Measurements from ENCODE around the gene DNAJC19. TPM values are rescaled to one million over a fixed set of nuclear protein-coding genes. Genes with fewer than 3 reads are reported as not detected.

DNAJC19 gene
- polyA plus RNA-seq, 1 donor, result 48.8 TPM

- no CpG with 5 or more reads among the region's 6 CpGs for WGBS (ENCODE audit: insufficient coverage, low lambda C conversion rate)
- Histone ChIP-seq H3K27me3 (ENCODE audit: control insufficient read depth, insufficient read depth, low read length) (no peaks in the 10 kb centered on the region), H3K9me3 (ENCODE audit: control insufficient read depth, low read depth, low read length) (no peaks in the 10 kb centered on the region), H3K4me3 (ENCODE audit: low read length) (no peak overlapping the region), H3K36me3 (ENCODE audit: control insufficient read depth, insufficient read depth, low read length) (peaks cover 31% of the 10 kb centered on the region), H3K4me1 (ENCODE audit: control insufficient read depth, insufficient read depth, low read length) (no peaks in the 10 kb centered on the region), H3K27ac (ENCODE audit: low read length) (no peak overlapping the region)
- no peak for DNase-seq
Measured at GRCh38 chr3:180974286-180974685, 15.2 kb downstream of the DNAJC19 start.

DNA sequence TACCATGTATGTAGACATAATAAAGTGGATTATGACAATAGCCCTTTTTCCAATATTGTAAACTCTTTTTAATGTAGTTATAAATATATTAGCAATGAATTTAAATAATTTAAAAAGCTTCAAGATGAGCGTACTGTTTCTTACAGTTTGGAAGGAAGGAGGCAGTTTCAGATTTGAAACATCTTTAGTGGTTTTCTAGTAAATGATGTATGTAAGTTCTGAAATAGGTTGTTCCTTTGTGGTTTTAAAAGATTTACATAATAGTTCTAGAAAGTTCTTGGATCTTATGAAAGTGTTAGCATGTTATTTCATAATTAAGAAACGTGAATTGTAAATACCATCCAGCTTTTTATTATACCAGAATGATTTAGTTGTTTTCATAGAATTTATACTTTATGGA lies 16.0 kb downstream of the DNAJC19 start:
- peaks cover 37% of the 10 kb centered on the region for H3K36me3 ChIP-seq (ENCODE audit: control insufficient read depth, insufficient read depth, low read length)
- no peaks in the 10 kb centered on the region for H3K27me3 ChIP-seq (ENCODE audit: control insufficient read depth, insufficient read depth, low read length)
- DNase-seq, result no peak
- no peak overlapping the region for H3K27ac ChIP-seq (ENCODE audit: low read length)
- 100% methylated on average over 2 of the region's 2 CpGs for WGBS (ENCODE audit: insufficient coverage, low lambda C conversion rate)
- H3K4me1 ChIP-seq (ENCODE audit: control insufficient read depth, insufficient read depth, low read length), result no peaks in the 10 kb centered on the region
- H3K4me3 ChIP-seq (ENCODE audit: low read length), result no peak overlapping the region
- H3K9me3 ChIP-seq (ENCODE audit: control insufficient read depth, low read depth, low read length), result no peaks in the 10 kb centered on the region

DNA sequence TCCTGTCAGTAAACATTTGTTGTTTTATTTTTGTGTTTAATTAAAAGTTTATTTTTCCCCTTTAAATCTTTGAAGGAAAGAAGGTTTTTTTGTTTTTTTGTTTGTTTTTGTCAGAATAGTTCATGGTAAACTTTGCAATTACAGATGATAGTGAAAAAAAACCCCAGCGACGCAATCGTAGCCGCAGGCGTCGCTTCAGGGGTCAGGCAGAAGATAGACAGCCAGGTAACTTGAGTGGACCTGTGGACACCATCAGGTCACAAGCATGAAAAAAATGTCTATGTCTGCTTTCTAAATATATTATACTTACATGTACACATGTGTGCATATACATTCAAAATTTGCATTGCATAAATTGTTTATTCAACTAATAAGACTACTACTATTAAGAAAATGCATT lies 18.6 kb downstream of the DNAJC19 start:
- Histone ChIP-seq H3K36me3 (ENCODE audit: control insufficient read depth, insufficient read depth, low read length) (peaks cover 42% of the 10 kb centered on the region), H3K4me1 (ENCODE audit: control insufficient read depth, insufficient read depth, low read length) (no peaks in the 10 kb centered on the region), H3K27me3 (ENCODE audit: control insufficient read depth, insufficient read depth, low read length) (no peaks in the 10 kb centered on the region), H3K9me3 (ENCODE audit: control insufficient read depth, low read depth, low read length) (no peaks in the 10 kb centered on the region), H3K4me3 (ENCODE audit: low read length) (no peak overlapping the region), H3K27ac (ENCODE audit: low read length) (no peak overlapping the region)
- WGBS (ENCODE audit: insufficient coverage, low lambda C conversion rate), result no CpG with 5 or more reads among the region's 6 CpGs
- no peak for DNase-seq

DNA sequence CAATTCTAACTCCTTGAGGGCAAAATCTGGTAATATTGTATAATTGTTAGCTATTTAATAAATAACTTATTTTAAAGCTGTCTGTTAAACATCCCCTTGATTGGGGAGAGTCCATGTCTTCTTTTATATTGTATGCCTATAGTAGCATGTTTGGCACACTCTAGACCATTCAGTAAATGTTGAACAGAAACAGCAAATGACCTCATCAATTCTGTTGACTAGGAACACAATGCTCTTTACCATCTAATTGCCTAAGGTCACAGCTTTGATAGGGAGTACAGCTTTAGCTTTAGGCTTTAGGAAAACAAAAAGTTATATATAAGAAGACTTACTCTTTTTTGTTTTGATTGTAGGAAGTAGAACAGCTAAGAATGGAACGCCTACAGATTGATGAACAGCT lies 27.0 kb downstream of the DNAJC19 start:
- H3K4me1 ChIP-seq (ENCODE audit: control insufficient read depth, insufficient read depth, low read length), result no peaks in the 10 kb centered on the region
- no CpG with 5 or more reads among the region's 1 CpG for WGBS (ENCODE audit: insufficient coverage, low lambda C conversion rate)
- DNase-seq, result no peak
- H3K27ac ChIP-seq (ENCODE audit: low read length), result no peak overlapping the region
- no peaks in the 10 kb centered on the region for H3K27me3 ChIP-seq (ENCODE audit: control insufficient read depth, insufficient read depth, low read length)
- no peak overlapping the region for H3K4me3 ChIP-seq (ENCODE audit: low read length)
- H3K9me3 ChIP-seq (ENCODE audit: control insufficient read depth, low read depth, low read length), result no peaks in the 10 kb centered on the region
- peaks cover 47% of the 10 kb centered on the region for H3K36me3 ChIP-seq (ENCODE audit: control insufficient read depth, insufficient read depth, low read length)

- Histone ChIP-seq H3K27ac (ENCODE audit: low read length) (no peak overlapping the region), H3K9me3 (ENCODE audit: control insufficient read depth, low read depth, low read length) (no peaks in the 10 kb centered on the region), H3K36me3 (ENCODE audit: control insufficient read depth, insufficient read depth, low read length) (peaks cover 51% of the 10 kb centered on the region), H3K4me3 (ENCODE audit: low read length) (no peak overlapping the region), H3K27me3 (ENCODE audit: control insufficient read depth, insufficient read depth, low read length) (no peaks in the 10 kb centered on the region), H3K4me1 (ENCODE audit: control insufficient read depth, insufficient read depth, low read length) (no peaks in the 10 kb centered on the region)
- WGBS (ENCODE audit: insufficient coverage, low lambda C conversion rate), result 71% methylated on average over 1 of the region's 1 CpG
- no peak for DNase-seq
Measured at GRCh38 chr3:180961552-180961951, 28.0 kb downstream of the DNAJC19 start.

DNA sequence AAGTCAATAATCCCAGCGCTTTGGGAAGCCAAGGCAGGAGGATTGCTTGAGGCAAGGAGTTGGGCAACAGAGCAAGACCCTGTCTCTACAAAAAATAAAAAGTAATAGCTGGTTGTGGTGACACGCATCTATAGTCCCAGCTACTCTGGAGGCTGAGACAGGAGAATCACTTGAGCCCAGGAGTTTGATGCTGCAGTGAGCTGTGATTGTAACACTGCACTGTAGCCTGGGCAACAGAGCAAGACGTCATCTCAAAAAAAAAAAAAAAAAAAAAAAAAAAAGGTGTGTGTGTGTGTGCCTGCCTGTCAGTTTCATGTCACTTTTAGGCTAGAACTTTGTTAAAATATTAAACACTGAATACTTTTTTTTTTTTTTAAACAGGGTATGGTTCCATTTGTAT lies 28.4 kb downstream of the DNAJC19 start:
- peaks cover 55% of the 10 kb centered on the region for H3K36me3 ChIP-seq (ENCODE audit: control insufficient read depth, insufficient read depth, low read length)

DNA sequence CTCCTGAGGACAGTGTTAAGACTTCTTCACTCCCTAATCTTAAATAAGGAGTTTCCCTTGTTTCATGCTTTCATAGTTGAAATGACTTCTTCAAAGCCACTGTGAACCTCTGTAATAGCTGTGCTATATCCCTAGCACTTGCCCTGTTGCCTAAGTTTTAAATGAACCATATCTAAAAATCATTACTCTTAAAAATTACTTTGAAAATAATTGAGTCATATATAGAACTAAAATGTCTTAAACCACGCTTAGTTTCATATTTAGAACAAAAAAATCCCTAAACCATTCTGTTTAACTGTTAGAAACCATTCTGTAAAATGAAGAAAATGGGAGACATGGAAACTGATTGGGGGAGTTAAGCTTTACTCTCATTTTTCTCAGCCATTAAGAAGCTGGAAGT lies 29.8 kb downstream of the DNAJC19 start:
- Histone ChIP-seq H3K27me3 (ENCODE audit: control insufficient read depth, insufficient read depth, low read length) (no peaks in the 10 kb centered on the region), H3K4me3 (ENCODE audit: low read length) (no peak overlapping the region), H3K4me1 (ENCODE audit: control insufficient read depth, insufficient read depth, low read length) (no peaks in the 10 kb centered on the region), H3K27ac (ENCODE audit: low read length) (no peak overlapping the region), H3K36me3 (ENCODE audit: control insufficient read depth, insufficient read depth, low read length) (peaks cover 57% of the 10 kb centered on the region), H3K9me3 (ENCODE audit: control insufficient read depth, low read depth, low read length) (no peaks in the 10 kb centered on the region)
- no peak for DNase-seq
- WGBS (ENCODE audit: insufficient coverage, low lambda C conversion rate), result 100% methylated on average over 1 of the region's 1 CpG

More for the DNA sequence above, 28.4 kb downstream of the DNAJC19 start:
- no peak overlapping the region for H3K4me3 ChIP-seq (ENCODE audit: low read length)
- H3K4me1 ChIP-seq (ENCODE audit: control insufficient read depth, insufficient read depth, low read length), result no peaks in the 10 kb centered on the region
- no peak for DNase-seq
- H3K27ac ChIP-seq (ENCODE audit: low read length), result no peak overlapping the region
- no CpG with 5 or more reads among the region's 3 CpGs for WGBS (ENCODE audit: insufficient coverage, low lambda C conversion rate)
- H3K27me3 ChIP-seq (ENCODE audit: control insufficient read depth, insufficient read depth, low read length), result no peaks in the 10 kb centered on the region
- no peaks in the 10 kb centered on the region for H3K9me3 ChIP-seq (ENCODE audit: control insufficient read depth, low read depth, low read length)

DNA sequence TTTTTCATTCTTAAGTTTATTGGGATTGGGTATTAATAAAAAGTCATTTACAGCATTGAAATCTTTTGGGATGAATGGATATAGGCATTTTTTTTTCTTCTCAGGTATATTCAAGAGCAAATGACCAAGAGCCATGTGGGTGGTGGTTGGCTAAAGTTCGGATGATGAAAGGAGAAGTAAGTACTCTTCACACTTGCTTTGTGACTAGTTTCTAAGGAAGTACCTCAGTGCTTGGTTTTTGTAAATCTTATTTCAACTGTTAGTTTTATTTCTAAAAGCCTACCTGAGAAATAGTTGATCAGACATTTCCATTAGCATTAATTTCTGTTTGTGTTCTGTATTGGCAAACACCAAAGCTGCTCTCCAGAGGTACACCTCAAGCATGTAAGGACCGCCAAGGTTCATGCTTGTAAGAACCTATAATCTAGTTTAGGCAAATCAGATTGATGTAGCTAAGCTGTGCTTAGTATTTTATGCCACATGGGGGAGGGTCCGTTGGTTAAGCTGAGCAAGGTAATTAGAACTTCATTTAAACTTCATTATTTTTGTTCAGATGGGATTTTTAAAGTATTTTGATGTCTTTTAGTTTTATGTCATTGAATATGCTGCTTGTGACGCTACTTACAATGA lies 41.7 kb downstream of the DNAJC19 start:
- H3K27me3 ChIP-seq (ENCODE audit: control insufficient read depth, insufficient read depth, low read length), result no peaks in the 10 kb centered on the region
- no peak overlapping the region for H3K4me3 ChIP-seq (ENCODE audit: low read length)
- H3K36me3 ChIP-seq (ENCODE audit: control insufficient read depth, insufficient read depth, low read length), result peaks cover 43% of the 10 kb centered on the region
- no peak for DNase-seq
- no peaks in the 10 kb centered on the region for H3K4me1 ChIP-seq (ENCODE audit: control insufficient read depth, insufficient read depth, low read length)
- no peaks in the 10 kb centered on the region for H3K9me3 ChIP-seq (ENCODE audit: control insufficient read depth, low read depth, low read length)
- 100% methylated on average over 1 of the region's 4 CpGs for WGBS (ENCODE audit: insufficient coverage, low lambda C conversion rate)
- H3K27ac ChIP-seq (ENCODE audit: low read length), result no peak overlapping the region

GRCh38 chr3:180940826-180941225 lies 48.7 kb downstream of the DNAJC19 start:
- Histone ChIP-seq H3K4me1 (ENCODE audit: control insufficient read depth, insufficient read depth, low read length) (no peaks in the 10 kb centered on the region), H3K4me3 (ENCODE audit: low read length) (no peak overlapping the region), H3K27ac (ENCODE audit: low read length) (no peak overlapping the region), H3K27me3 (ENCODE audit: control insufficient read depth, insufficient read depth, low read length) (no peaks in the 10 kb centered on the region), H3K9me3 (ENCODE audit: control insufficient read depth, low read depth, low read length) (no peaks in the 10 kb centered on the region), H3K36me3 (ENCODE audit: control insufficient read depth, insufficient read depth, low read length) (peaks cover 33% of the 10 kb centered on the region)
- no peak for DNase-seq
- 96% methylated on average over 4 of the region's 5 CpGs for WGBS (ENCODE audit: insufficient coverage, low lambda C conversion rate)

DNA sequence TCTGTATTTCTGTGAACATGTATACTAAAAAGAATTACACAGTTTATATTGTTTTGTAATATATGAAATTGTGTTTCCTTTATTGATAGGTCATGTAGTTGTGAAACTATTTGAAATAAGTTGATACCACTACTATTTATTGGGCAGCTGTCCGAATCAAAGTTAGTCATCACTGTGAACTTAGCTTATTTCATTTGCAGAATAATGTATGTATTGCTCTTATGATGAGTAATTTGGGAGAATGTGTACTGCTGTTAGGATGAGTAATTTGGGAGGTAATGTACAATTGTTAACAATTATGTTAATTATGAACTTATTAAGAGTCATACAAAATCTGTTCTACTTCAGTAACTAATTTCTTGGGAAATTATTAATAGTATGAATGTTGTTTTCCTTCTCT lies 54.9 kb downstream of the DNAJC19 start:
- H3K4me1 ChIP-seq (ENCODE audit: control insufficient read depth, insufficient read depth, low read length), result no peaks in the 10 kb centered on the region
- WGBS (ENCODE audit: insufficient coverage, low lambda C conversion rate), result 100% methylated on average over 1 of the region's 1 CpG

More for the DNA sequence above, 54.9 kb downstream of the DNAJC19 start:
- no peaks in the 10 kb centered on the region for H3K27me3 ChIP-seq (ENCODE audit: control insufficient read depth, insufficient read depth, low read length)
- H3K36me3 ChIP-seq (ENCODE audit: control insufficient read depth, insufficient read depth, low read length), result peaks cover 22% of the 10 kb centered on the region
- no peak for DNase-seq
- H3K4me3 ChIP-seq (ENCODE audit: low read length), result no peak overlapping the region
- H3K9me3 ChIP-seq (ENCODE audit: control insufficient read depth, low read depth, low read length), result no peaks in the 10 kb centered on the region
- no peak overlapping the region for H3K27ac ChIP-seq (ENCODE audit: low read length)

All from large intestine (tissue), 3 donors.